ENCODE results near the gene ORM2.
"Not testable (repeated sequence)": the region's sequence is repeated elsewhere in the genome, so short reads cannot be mapped to it uniquely, and the experiment has no call there.

DNA sequence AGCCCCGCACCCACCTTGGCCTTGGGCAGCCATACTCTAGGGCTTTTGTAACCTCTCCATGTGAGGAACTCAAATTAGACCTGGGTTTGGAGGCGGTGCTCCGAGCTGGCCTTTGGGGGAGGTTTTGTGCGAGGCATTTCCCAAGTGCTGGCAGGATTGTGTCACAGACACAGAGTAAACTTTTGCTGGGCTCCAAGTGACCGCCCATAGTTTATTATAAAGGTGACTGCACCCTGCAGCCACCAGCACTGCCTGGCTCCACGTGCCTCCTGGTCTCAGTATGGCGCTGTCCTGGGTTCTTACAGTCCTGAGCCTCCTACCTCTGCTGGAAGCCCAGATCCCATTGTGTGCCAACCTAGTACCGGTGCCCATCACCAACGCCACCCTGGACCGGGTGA, at the start of gene ORM2:
- TF ChIP-seq, protein P1, sequence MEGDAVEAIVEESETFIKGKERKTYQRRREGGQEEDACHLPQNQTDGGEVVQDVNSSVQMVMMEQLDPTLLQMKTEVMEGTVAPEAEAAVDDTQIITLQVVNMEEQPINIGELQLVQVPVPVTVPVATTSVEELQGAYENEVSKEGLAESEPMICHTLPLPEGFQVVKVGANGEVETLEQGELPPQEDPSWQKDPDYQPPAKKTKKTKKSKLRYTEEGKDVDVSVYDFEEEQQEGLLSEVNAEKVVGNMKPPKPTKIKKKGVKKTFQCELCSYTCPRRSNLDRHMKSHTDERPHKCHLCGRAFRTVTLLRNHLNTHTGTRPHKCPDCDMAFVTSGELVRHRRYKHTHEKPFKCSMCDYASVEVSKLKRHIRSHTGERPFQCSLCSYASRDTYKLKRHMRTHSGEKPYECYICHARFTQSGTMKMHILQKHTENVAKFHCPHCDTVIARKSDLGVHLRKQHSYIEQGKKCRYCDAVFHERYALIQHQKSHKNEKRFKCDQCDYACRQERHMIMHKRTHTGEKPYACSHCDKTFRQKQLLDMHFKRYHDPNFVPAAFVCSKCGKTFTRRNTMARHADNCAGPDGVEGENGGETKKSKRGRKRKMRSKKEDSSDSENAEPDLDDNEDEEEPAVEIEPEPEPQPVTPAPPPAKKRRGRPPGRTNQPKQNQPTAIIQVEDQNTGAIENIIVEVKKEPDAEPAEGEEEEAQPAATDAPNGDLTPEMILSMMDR (IDR thresholded peaks at IDR 0.05): not testable (repeated sequence)
- TF ChIP-seq POLR2A (IDR thresholded peaks at IDR 0.05): not testable (repeated sequence)

Measured in stomach (tissue), 4 donors.